ENCODE measurements around the gene CAV1.

GRCh38 chr7:116610210-116610609 lies 85.4 kb downstream of the CAV1 start:
- TF ChIP-seq, protein P1, sequence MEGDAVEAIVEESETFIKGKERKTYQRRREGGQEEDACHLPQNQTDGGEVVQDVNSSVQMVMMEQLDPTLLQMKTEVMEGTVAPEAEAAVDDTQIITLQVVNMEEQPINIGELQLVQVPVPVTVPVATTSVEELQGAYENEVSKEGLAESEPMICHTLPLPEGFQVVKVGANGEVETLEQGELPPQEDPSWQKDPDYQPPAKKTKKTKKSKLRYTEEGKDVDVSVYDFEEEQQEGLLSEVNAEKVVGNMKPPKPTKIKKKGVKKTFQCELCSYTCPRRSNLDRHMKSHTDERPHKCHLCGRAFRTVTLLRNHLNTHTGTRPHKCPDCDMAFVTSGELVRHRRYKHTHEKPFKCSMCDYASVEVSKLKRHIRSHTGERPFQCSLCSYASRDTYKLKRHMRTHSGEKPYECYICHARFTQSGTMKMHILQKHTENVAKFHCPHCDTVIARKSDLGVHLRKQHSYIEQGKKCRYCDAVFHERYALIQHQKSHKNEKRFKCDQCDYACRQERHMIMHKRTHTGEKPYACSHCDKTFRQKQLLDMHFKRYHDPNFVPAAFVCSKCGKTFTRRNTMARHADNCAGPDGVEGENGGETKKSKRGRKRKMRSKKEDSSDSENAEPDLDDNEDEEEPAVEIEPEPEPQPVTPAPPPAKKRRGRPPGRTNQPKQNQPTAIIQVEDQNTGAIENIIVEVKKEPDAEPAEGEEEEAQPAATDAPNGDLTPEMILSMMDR (IDR thresholded peaks at IDR 0.05), result no peak
- TF ChIP-seq ZFX (IDR thresholded peaks at IDR 0.05; ENCODE audit: borderline replicate concordance), result no peak
